Thoracic aorta (tissue), 2 donors: ENCODE data around the gene CR2. TPM values are rescaled to one million over a fixed set of nuclear protein-coding genes. Genes with fewer than 3 reads are reported as not detected.

Source experiments
- ATAC-seq: fragments of 150-250 bp; one replicate; pipeline ENCODE4 v1.8.0; 2017; ENCODE audit warnings: low read depth; ENCODE audit not compliant: insufficient number of reproducible peaks, low FRiP score
- DNase-seq: peaks from one replicate; pipeline ENCODE4 v3.0.0-alpha.2; 2020; ENCODE audit warnings: low spot score
- H3K27ac ChIP-seq, 2 donors: fragments of 200-600 bp; sonication (generic); 1 replicate in 1 of 2; 2 replicates in 1 of 2; pipeline ENCODE4 v1.5.1; 2016; ENCODE audit warnings: mild to moderate bottlenecking in 2 of 2, moderate library complexity in 2 of 2
- H3K27me3 ChIP-seq: fragments of 200-600 bp; sonication (generic); replicated peaks from 2 replicates; pipeline ENCODE4 v1.6.0; 2016; ENCODE audit warnings: mild to moderate bottlenecking; ENCODE audit not compliant: insufficient read depth
- H3K36me3 ChIP-seq: fragments of 200-600 bp; sonication (generic); one replicate; pipeline ENCODE4 v1.5.1; 2016
- H3K4me1 ChIP-seq, 2 donors: fragments of 200-600 bp; sonication (generic); 1 replicate in 1 of 2; 2 replicates in 1 of 2; pipeline versions ENCODE4 v1.5.1 to v1.6.0; 2016; ENCODE audit warnings: low read depth in 2 of 2, mild to moderate bottlenecking in 1 of 2; ENCODE audit not compliant: control insufficient read depth in 1 of 2
- H3K4me3 ChIP-seq: fragments of 200-600 bp; sonication (generic); 2 replicates; pipeline ENCODE4 v1.5.1; 2016; ENCODE audit warnings: mild to moderate bottlenecking
- H3K9me3 ChIP-seq: fragments of 200-600 bp; sonication (generic); 2 replicates; pipeline ENCODE4 v1.5.1; 2016
- CTCF ChIP-seq: fragments of 200-600 bp; sonication (generic); IDR thresholded peaks from one replicate; pipeline ENCODE4 v1.5.1; 2019; ENCODE audit warnings: antibody characterized with exemption
- total RNA-seq, 2 donors: library from RNA; depleted of rRNA; stranded (reverse); fragments of >200 nt; gene quantifications; one replicate each; pipeline versions ENCODE4 v1.1.0 to v1.2.3, GENCODE V29; 2016

The CR2 gene
- total RNA-seq, 2 donors from 2014 or later = 0.21 TPM; not detected in 1

- Histone ChIP-seq H3K4me1 (no peaks in the 10 kb centered on the region), H3K27me3 (no peaks in the 10 kb centered on the region), H3K9me3 (peaks cover 2% of the 10 kb centered on the region), H3K4me3 (no peak overlapping the region), H3K27ac (no peak overlapping the region), H3K36me3 (no peaks in the 10 kb centered on the region)
- ATAC-seq (no peak), DNase-seq (no peak)
- TF ChIP-seq CTCF = no peak
These were observed 39.5 kb upstream of the CR2 start for GRCh38 chr1:207414606-207415108.

- no peaks in the 10 kb centered on the region for H3K36me3 ChIP-seq
- H3K27ac ChIP-seq = no peak overlapping the region
- H3K27me3 ChIP-seq = no peaks in the 10 kb centered on the region
- no peak for TF ChIP-seq CTCF
- no peak overlapping the region for H3K4me3 ChIP-seq
- H3K9me3 ChIP-seq = peaks cover 8% of the 10 kb centered on the region
- DNase-seq (no peak), ATAC-seq (no peak)
- no peaks in the 10 kb centered on the region for H3K4me1 ChIP-seq
These were observed 37.1 kb upstream of the CR2 start for GRCh38 chr1:207417076-207417475.

- Histone ChIP-seq H3K9me3 (peaks cover 8% of the 10 kb centered on the region), H3K27ac (no peak overlapping the region), H3K4me1 (no peaks in the 10 kb centered on the region), H3K36me3 (no peaks in the 10 kb centered on the region), H3K4me3 (no peak overlapping the region), H3K27me3 (no peaks in the 10 kb centered on the region)
- no peak for TF ChIP-seq CTCF
- no peak for ATAC-seq
- no peak for DNase-seq
These were observed 35.8 kb upstream of the CR2 start for GRCh38 chr1:207418351-207418750.

- DNase-seq = no peak
- H3K4me1 ChIP-seq = no peaks in the 10 kb centered on the region
- ATAC-seq = no peak
- H3K9me3 ChIP-seq = peaks cover 8% of the 10 kb centered on the region
- H3K27me3 ChIP-seq = no peaks in the 10 kb centered on the region
- no peak for TF ChIP-seq CTCF
- H3K27ac ChIP-seq = no peak overlapping the region
- no peak overlapping the region for H3K4me3 ChIP-seq
- no peaks in the 10 kb centered on the region for H3K36me3 ChIP-seq
These were observed 34.0 kb upstream of the CR2 start for GRCh38 chr1:207420109-207420508.

- Histone ChIP-seq H3K4me3 (no peak overlapping the region), H3K27ac (no peak overlapping the region), H3K4me1 (no peaks in the 10 kb centered on the region), H3K36me3 (no peaks in the 10 kb centered on the region), H3K27me3 (no peaks in the 10 kb centered on the region), H3K9me3 (peaks cover 8% of the 10 kb centered on the region)
- TF ChIP-seq CTCF = no peak
- DNase-seq (no peak), ATAC-seq (no peak)
These were observed 33.0 kb upstream of the CR2 start for GRCh38 chr1:207421078-207421477.
